Measurements from ENCODE around the gene CORO6. TPM values are rescaled to one million over a fixed set of nuclear protein-coding genes. Genes with fewer than 3 reads are reported as not detected.

CORO6 gene
- total RNA-seq, 5 donors from 2014 or later (not counting 1 experiment from before 2014, with no cell fraction given), result 2.4 to 4.1 (median 3.6) TPM

DNA sequence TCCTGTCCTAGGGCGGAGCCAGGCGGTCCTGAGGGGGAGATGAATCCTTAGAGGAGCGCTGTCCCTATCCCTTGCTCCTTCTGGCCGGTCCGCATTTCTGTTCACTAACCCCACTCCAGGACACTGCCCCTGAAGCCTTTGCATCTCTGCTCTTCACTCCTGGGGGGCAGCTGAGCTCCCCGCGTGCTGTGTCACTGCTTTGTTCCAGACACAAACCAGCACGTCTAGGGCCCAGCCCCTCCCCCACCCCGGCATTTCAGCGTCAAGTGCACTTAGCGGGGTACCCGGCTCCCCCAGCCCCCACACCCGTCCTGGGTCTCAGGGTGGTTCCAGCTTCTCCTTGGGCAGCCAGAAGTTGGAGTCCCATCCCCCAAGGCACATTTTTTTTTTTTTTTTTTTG lies 8.9 kb downstream of the CORO6 start:
- Histone ChIP-seq H3K27me3 (replicated peaks in 1 of 2; ENCODE audit: control insufficient read depth in 2 of 2, extremely low read depth in 1 of 2, insufficient read depth in 2 of 2, low read length in 1 of 2) (peaks cover 0 to 9% of the 10 kb centered on the region in 2 experiments), H3K36me3 (ENCODE audit: control insufficient read depth in 2 of 2, extremely low read depth in 1 of 2, insufficient read depth in 1 of 2, low read length in 1 of 2) (no peaks in the 10 kb centered on the region), H3K4me3 (ENCODE audit: control insufficient read depth in 1 of 2, extremely low read depth in 1 of 2, low read length in 1 of 2) (peak overlapping the region in 1 of 2 donors; percentile 29), H3K9me3 (no peaks in the 10 kb centered on the region), H3K27ac (ENCODE audit: low read length) (no peak overlapping the region), H3K4me1 (ENCODE audit: control insufficient read depth in 1 of 2, extremely low read depth in 1 of 2, insufficient read depth in 2 of 2, low read length in 2 of 2) (peaks cover 27 to 59% of the 10 kb centered on the region in 2 experiments)
- Mint-ChIP-seq H3K27ac (no peak overlapping the region), H3K27me3 (no peaks in the 10 kb centered on the region), H3K36me3 (no peaks in the 10 kb centered on the region), H3K4me3 (peak overlapping the region; percentile 28 to 89 (median 67)), H3K4me1 (peaks cover 31 to 40% (median 37%) of the 10 kb centered on the region in 3 donors), H3K9me3 (no peaks in the 10 kb centered on the region)
- ATAC-seq (replicated peaks in 1 of 4) (no peak), DNase-seq (no peak)
- ChIA-PET POLR2A (interaction anchor here (0.6 kb wide), 3 partner anchors 85 to 662 kb away, joined by 4 to 5 read pairs (median 4); no protein-coding TSS in a partner anchor), CTCF (interaction anchor here (0.6 to 6.0 kb wide), 13 partner anchors 9 to 1700 kb away, joined by 3 to 56 read pairs (median 4); partner anchors contain the start of genes ABHD15 (in 1 of the 2), ANKRD13B (in 1 of the 2), CORO6 (in 1 of the 2) and EVI2B (in 1 of the 2))
- 42% methylated on average over 2 of the region's 13 CpGs for WGBS (ENCODE audit: insufficient coverage)

DNA sequence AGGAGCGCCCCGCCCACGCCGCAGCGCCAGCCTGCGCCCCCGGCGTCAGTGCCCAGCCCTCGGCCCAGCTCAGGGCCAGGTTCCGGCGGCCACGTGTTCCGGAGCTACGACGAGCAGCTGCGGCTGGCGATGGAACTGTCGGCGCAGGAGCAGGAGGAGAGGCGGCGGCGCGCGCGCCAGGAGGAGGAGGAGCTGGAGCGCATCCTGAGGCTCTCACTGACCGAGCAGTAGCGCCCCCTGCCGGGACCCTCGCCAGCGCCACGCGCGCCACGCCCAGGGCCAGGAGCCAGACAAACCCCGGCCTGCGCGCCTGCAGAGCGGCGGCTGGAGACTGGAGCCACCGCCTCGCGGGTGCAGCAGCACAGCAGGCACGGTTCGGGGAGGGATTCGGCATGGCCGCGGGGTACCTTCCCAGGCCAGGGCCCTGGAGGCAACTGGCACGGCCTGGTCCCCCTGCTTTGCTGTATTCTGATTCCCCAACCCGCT lies 9.3 kb downstream of the CORO6 start:
- ChIA-PET CTCF (interaction anchor here (0.6 to 6.0 kb wide), 12 partner anchors 9 to 1701 kb away, joined by 3 to 56 read pairs (median 4); partner anchors contain the start of genes ABHD15 (in 1 of the 2), ANKRD13B (in 1 of the 2), CORO6 (in 1 of the 2) and EVI2B (in 1 of the 2)), POLR2A (interaction anchor here (0.6 kb wide), 3 partner anchors 85 to 662 kb away, joined by 4 to 5 read pairs (median 4); no protein-coding TSS in a partner anchor)
- H3K4me3 Mint-ChIP-seq, result peak overlapping the region; percentile 28 to 89 (median 67)
- Histone ChIP-seq H3K27me3 (replicated peaks in 1 of 2; ENCODE audit: control insufficient read depth in 2 of 2, extremely low read depth in 1 of 2, insufficient read depth in 2 of 2, low read length in 1 of 2) (peaks cover 0 to 5% of the 10 kb centered on the region in 2 experiments), H3K4me1 (ENCODE audit: control insufficient read depth in 1 of 2, extremely low read depth in 1 of 2, insufficient read depth in 2 of 2, low read length in 2 of 2) (peaks cover 27 to 54% of the 10 kb centered on the region in 2 experiments), H3K27ac (ENCODE audit: low read length) (no peak overlapping the region), H3K36me3 (ENCODE audit: control insufficient read depth in 2 of 2, extremely low read depth in 1 of 2, insufficient read depth in 1 of 2, low read length in 1 of 2) (no peaks in the 10 kb centered on the region), H3K9me3 (no peaks in the 10 kb centered on the region), H3K4me3 (ENCODE audit: control insufficient read depth in 1 of 2, extremely low read depth in 1 of 2, low read length in 1 of 2) (peak overlapping the region in 1 of 2 donors; percentile 29)
- no peak overlapping the region for H3K27ac Mint-ChIP-seq
- H3K4me1 Mint-ChIP-seq, result peaks cover 31 to 39% (median 37%) of the 10 kb centered on the region in 3 donors
- no peaks in the 10 kb centered on the region for H3K27me3 Mint-ChIP-seq
- H3K9me3 Mint-ChIP-seq, result no peaks in the 10 kb centered on the region
- DNase-seq (peak; percentile 76 to 96 (median 88)), ATAC-seq (replicated peaks in 1 of 4) (peak; percentile 26 to 44 (median 34))
- no peaks in the 10 kb centered on the region for H3K36me3 Mint-ChIP-seq
- 1% methylated on average over 48 of the region's 50 CpGs for WGBS (ENCODE audit: insufficient coverage)

DNA sequence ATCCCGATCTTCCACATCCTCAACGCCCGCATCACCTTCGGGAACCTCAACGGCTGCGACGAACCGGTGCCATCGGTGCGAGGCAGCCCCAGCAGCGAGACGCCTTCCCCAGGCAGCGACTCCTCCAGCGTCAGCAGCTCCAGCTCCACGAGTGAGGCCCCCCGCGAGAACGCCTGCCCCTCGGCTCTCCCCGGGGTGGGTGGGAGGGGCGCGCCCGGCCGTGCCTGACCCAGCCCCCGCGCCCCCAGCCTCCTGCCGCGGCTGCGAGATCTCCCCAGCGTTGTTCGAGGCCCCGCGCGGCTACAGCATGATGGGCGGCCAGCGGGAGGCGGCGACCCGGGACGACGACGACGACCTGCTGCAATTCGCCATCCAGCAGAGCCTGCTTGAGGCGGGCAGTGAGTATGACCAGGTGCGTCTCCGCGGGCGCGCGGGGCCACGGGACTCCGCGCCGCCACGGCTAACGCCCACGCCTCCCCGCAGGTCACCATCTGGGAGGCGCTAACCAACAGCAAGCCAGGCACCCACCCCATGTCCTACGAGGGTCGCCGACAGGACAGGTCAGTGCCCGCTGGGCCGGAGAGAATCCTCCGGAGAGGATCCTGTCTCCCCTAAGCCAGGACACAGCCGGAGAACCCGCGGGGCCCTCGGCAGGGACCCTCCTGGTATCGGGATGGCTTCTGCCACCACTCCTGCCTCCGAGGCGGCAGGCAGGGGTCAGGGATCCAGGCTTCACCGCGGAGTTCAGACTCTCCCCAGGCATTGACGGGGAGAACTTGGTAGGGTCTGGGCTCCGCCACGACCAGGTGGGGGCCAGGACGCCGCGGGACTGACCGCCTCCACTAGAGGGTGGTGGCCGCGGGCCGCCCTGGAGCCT lies 10.1 kb downstream of the CORO6 start:
- H3K4me1 Mint-ChIP-seq, result peaks cover 31 to 37% (median 36%) of the 10 kb centered on the region in 3 donors
- no peaks in the 10 kb centered on the region for H3K36me3 Mint-ChIP-seq
- Histone ChIP-seq H3K27me3 (replicated peaks in 1 of 2; ENCODE audit: control insufficient read depth in 2 of 2, extremely low read depth in 1 of 2, insufficient read depth in 2 of 2, low read length in 1 of 2) (peaks cover 0 to 5% of the 10 kb centered on the region in 2 experiments), H3K36me3 (ENCODE audit: control insufficient read depth in 2 of 2, extremely low read depth in 1 of 2, insufficient read depth in 1 of 2, low read length in 1 of 2) (no peaks in the 10 kb centered on the region), H3K27ac (ENCODE audit: low read length) (no peak overlapping the region), H3K4me1 (ENCODE audit: control insufficient read depth in 1 of 2, extremely low read depth in 1 of 2, insufficient read depth in 2 of 2, low read length in 2 of 2) (peaks cover 27 to 47% of the 10 kb centered on the region in 2 experiments), H3K9me3 (no peaks in the 10 kb centered on the region), H3K4me3 (ENCODE audit: control insufficient read depth in 1 of 2, extremely low read depth in 1 of 2, low read length in 1 of 2) (peak overlapping the region; percentile 19 to 24)
- CTCF ChIA-PET, result interaction anchor here (0.6 to 6.0 kb wide), 7 partner anchors 10 to 166 kb away, joined by 3 to 56 read pairs (median 4); partner anchors contain the start of genes ABHD15 (in 1 of the 2), ANKRD13B (in 1 of the 2) and CORO6 (in 1 of the 2)
- ATAC-seq (replicated peaks in 1 of 4) (no peak), DNase-seq (no peak)
- WGBS (ENCODE audit: insufficient coverage), result 72% methylated on average over 71 of the region's 85 CpGs
- no peaks in the 10 kb centered on the region for H3K27me3 Mint-ChIP-seq
- no peaks in the 10 kb centered on the region for H3K9me3 Mint-ChIP-seq
- POLR2A ChIA-PET, result no interaction called here
- H3K4me3 Mint-ChIP-seq, result peak overlapping the region in 2 of 3 donors; percentile 62 to 89
- H3K27ac Mint-ChIP-seq, result no peak overlapping the region

DNA sequence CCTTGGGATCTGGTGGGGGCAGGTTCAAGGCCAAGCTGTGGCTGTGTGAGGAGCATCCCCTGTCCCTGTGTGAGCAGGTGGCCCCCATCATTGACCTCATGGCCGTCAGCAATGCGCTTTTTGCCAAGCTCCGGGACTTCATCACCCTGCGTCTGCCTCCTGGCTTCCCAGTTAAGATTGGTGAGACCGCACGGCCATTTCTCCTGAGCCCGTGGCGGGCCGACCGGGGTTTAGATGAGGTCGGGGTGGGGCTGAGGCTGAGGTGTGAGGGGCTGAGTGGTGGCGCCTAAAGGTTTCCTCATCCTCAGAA lies 10.7 kb downstream of the CORO6 start:
- H3K4me1 Mint-ChIP-seq, result peaks cover 28 to 31% (median 30%) of the 10 kb centered on the region in 3 donors
- H3K4me3 Mint-ChIP-seq, result peak overlapping the region in 1 of 3 donors; percentile 15
- no peaks in the 10 kb centered on the region for H3K27me3 Mint-ChIP-seq
- ATAC-seq (replicated peaks in 1 of 4) (no peak), DNase-seq (no peak)
- CTCF ChIA-PET, result interaction anchor here in 1 of 2 donors (0.6 kb wide), 1 partner anchor 102 kb away, joined by 4 read pairs; no protein-coding TSS in a partner anchor
- no peaks in the 10 kb centered on the region for H3K36me3 Mint-ChIP-seq
- POLR2A ChIA-PET, result no interaction called here
- no peaks in the 10 kb centered on the region for H3K9me3 ChIP-seq
- H3K4me3 ChIP-seq (ENCODE audit: control insufficient read depth in 1 of 2, extremely low read depth in 1 of 2, low read length in 1 of 2), result no peak overlapping the region
- no peak overlapping the region for H3K27ac ChIP-seq (ENCODE audit: low read length)
- no peaks in the 10 kb centered on the region for H3K36me3 ChIP-seq (ENCODE audit: control insufficient read depth in 2 of 2, extremely low read depth in 1 of 2, insufficient read depth in 1 of 2, low read length in 1 of 2)
- no peaks in the 10 kb centered on the region for H3K9me3 Mint-ChIP-seq
- no peak overlapping the region for H3K27ac Mint-ChIP-seq
- peaks cover 0 to 5% of the 10 kb centered on the region in 2 experiments for H3K27me3 ChIP-seq (replicated peaks in 1 of 2; ENCODE audit: control insufficient read depth in 2 of 2, extremely low read depth in 1 of 2, insufficient read depth in 2 of 2, low read length in 1 of 2)
- 100% methylated on average over 6 of the region's 12 CpGs for WGBS (ENCODE audit: insufficient coverage)
- H3K4me1 ChIP-seq (ENCODE audit: control insufficient read depth in 1 of 2, extremely low read depth in 1 of 2, insufficient read depth in 2 of 2, low read length in 2 of 2), result peaks cover 25 to 41% of the 10 kb centered on the region in 2 experiments

DNA sequence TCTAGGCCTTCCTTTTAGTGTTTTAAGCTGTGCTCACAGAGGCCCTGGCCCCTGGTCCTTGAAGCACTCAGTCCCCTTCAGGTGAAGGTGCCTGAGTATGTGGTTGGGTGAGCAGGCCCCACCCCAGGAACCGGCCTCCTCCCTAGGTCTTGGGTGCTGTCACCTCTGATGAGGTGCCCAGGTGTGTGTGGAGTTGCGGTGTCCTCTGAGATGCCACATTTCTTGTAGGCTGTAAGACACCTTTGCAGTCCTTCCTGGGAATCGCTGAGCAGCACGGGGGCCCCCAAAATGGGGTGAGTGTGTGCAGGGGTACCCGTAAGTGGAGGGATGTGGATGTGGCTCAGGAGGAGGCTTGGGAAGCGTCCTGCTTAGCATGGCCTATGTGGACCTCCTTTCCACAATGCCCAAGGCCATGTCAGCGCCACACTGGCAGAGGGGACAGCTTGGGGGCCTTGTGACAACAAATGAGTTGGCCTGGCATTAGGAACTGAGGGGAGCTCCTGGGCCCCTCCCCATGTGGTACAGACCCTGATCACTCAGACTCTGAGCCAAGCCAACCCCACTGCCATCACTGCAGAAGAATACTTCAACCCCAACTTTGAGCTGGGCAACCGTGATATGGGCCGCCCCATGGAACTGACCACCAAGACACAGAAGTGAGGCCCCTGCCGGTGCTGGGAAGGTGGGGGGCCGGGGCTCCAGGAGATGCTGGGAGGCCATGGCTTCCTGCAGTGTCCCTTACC lies 11.2 kb downstream of the CORO6 start:
- ATAC-seq (replicated peaks in 1 of 4) (no peak), DNase-seq (no peak)
- Histone ChIP-seq H3K4me1 (ENCODE audit: control insufficient read depth in 1 of 2, extremely low read depth in 1 of 2, insufficient read depth in 2 of 2, low read length in 2 of 2) (peaks cover 20 to 36% of the 10 kb centered on the region in 2 experiments), H3K27ac (ENCODE audit: low read length) (no peak overlapping the region), H3K27me3 (replicated peaks in 1 of 2; ENCODE audit: control insufficient read depth in 2 of 2, extremely low read depth in 1 of 2, insufficient read depth in 2 of 2, low read length in 1 of 2) (peaks cover 0 to 2% of the 10 kb centered on the region in 2 experiments), H3K4me3 (ENCODE audit: control insufficient read depth in 1 of 2, extremely low read depth in 1 of 2, low read length in 1 of 2) (no peak overlapping the region), H3K9me3 (no peaks in the 10 kb centered on the region), H3K36me3 (ENCODE audit: control insufficient read depth in 2 of 2, extremely low read depth in 1 of 2, insufficient read depth in 1 of 2, low read length in 1 of 2) (no peaks in the 10 kb centered on the region)
- 85% methylated on average over 6 of the region's 11 CpGs for WGBS (ENCODE audit: insufficient coverage)
- Mint-ChIP-seq H3K27me3 (no peaks in the 10 kb centered on the region), H3K36me3 (no peaks in the 10 kb centered on the region), H3K9me3 (no peaks in the 10 kb centered on the region), H3K4me1 (peaks cover 22 to 26% (median 26%) of the 10 kb centered on the region in 3 donors), H3K27ac (no peak overlapping the region), H3K4me3 (peak overlapping the region in 1 of 3 donors; percentile 15)
- ChIA-PET POLR2A (no interaction called here), CTCF (interaction anchor here in 1 of 2 donors (0.6 kb wide), 1 partner anchor 103 kb away, joined by 4 read pairs; no protein-coding TSS in a partner anchor)

Data from T-cell (primary cell).